ENCODE data around the gene ADAMTS19.

Gene ADAMTS19

GRCh38 chr5:129465776-129466344, 5.8 kb downstream of the ADAMTS19 start:
- no peak for DNase-seq (ENCODE audit: extremely low read depth in 1 of 2, low read depth in 1 of 2)

- DNase-seq (ENCODE audit: extremely low read depth in 1 of 2, low read depth in 1 of 2), result no peak
These were observed 14.4 kb downstream of the ADAMTS19 start for GRCh38 chr5:129474544-129474943.

GRCh38 chr5:129476751-129477150, 16.7 kb downstream of the ADAMTS19 start:
- no peak for DNase-seq (ENCODE audit: extremely low read depth in 1 of 2, low read depth in 1 of 2)

DNA sequence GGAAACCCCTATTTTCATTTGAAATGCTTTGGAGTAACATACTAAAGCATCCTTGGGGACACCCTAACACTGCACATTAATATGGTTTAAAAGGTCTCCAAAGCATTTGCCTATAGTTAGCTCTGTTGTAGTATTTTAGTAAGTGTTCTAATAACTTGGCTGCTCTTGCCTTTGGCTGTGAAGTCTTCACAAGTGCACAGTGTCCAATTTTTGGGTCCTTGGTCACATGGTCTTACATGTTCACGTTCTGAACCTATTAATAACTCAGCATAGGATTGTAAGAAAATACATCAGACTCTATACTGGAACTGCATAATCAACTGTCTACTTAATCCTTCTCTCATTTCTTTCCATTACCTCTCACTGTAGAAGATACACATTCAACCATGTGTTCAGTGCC, 17.4 kb downstream of the ADAMTS19 start:
- DNase-seq (ENCODE audit: extremely low read depth in 1 of 2, low read depth in 1 of 2), result no peak

DNA sequence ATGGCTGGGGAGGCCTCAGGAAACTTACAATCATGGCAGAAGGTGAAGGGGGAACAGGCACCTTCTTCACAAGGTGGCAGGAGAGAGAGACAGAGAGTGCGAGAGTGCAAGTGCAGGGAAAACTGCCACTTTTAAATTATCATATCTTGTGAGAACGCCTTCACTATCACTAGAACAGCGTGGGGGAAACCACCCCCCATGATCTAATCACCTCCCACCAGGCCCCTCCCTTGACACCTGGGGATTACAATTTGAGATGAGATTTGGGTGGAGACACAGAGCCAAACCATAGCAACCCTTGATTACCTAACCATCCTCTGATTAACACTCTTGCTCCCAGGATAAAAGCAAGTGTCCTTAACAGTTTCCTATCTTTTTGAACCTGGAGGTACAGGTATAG, 21.1 kb downstream of the ADAMTS19 start:
- no peak for DNase-seq (ENCODE audit: extremely low read depth in 1 of 2, low read depth in 1 of 2)

DNA sequence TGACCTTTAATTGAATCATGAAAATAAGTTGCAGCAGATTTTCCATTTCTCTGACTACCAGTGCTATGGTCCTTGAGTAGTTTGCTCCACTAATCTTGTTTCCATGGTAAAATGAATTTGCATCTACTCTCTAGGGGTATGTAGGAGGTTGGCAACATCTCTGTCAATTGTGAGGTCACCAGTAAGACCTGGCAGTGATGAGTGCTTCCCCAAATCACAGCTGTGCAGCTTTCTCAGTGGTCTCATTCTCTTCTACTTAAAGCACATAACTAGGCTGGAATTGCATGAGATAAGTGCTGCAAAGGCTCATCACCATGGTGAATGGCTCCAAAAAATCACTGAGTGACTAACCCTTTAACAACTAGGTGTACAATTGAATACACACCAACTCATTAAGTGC, 36.3 kb downstream of the ADAMTS19 start:
- no peak for DNase-seq (ENCODE audit: extremely low read depth in 1 of 2, low read depth in 1 of 2)

DNA sequence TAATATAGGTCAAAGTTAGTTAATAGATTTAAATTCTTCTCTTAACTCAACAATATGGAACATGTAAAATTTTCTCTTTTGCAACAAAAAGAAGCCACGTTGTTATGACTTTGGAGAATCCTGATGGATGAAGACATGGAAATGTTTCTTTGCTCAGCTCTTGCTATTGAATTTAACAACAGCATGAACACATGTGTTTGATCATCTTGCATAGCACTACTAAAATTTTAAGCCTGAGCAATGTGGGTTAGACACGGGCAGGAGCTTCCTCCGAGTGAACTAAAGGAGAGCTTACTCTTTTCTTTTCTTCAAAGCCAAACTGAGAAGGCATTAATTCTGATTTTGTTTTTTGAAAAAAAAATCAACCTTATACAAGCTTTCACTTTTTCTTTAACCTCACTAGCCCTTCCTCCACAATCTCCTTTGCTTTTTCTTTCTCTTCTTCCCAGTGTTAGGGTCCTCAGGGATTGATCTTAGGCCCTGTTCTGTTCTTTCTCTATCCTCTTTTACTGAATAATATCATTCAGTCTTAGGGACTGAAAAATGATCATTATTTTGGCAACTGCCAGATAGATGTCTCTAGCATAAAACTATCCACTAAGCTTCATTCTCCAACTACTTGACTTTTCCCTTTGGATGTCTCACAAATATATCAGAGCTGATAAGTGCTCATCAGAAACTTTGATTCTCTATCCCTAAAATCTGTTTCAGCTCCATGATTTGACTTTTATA, 36.9 kb downstream of the ADAMTS19 start:
- no peak for DNase-seq (ENCODE audit: extremely low read depth in 1 of 2, low read depth in 1 of 2)

DNA sequence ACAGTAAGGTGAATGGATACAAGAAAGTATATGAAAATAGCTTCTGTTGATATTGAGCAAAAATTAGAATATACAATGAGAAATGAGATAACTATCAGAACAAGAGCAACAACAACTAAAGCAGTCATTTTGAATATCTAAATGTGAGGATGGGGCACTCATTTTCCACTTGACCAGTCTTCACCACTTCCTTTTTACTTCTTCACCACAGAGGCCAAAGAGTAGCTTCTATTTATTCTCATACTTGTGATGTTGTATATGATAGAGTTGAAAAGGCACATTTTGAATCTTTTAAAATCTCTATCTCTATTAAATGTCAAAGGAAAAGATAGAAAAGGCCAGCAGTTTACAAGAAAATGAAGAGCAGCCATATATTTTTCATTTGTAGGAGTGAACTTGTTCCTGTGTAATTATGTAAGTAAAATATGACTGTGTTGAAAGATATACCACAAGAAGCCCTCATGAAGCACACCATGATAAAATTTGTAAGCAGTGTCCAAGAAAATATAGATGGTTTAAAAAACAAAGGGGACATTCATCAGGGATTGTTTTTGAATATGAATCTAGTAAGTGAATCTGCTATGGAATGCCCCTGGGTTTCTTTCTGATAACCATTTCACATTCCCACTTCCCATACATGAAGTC, 39.2 kb downstream of the ADAMTS19 start:
- no peak for DNase-seq (ENCODE audit: extremely low read depth in 1 of 2, low read depth in 1 of 2)

DNA sequence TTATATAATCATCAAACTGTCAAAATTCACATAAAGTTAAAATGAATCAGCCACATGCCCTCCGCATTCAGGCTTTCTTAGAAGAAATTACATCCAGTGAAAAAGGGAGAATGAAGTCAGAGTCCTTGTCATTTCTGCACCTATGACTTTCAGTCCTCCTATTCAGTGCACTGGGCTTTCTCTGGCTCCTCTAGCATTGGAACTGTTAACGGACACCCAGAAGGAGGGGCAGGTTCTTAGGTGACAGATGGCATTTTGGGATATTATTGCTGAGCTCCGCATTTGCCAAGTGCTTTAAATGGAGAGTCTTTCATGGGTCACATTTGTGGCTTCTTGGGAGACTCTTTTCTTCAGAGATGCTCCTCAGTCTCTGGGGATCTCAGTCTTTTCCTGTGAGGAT, 40.0 kb downstream of the ADAMTS19 start:
- DNase-seq (ENCODE audit: extremely low read depth in 1 of 2, low read depth in 1 of 2), result no peak

GRCh38 chr5:129506086-129506485, 46.0 kb downstream of the ADAMTS19 start:
- no peak for DNase-seq (ENCODE audit: extremely low read depth in 1 of 2, low read depth in 1 of 2)

DNA sequence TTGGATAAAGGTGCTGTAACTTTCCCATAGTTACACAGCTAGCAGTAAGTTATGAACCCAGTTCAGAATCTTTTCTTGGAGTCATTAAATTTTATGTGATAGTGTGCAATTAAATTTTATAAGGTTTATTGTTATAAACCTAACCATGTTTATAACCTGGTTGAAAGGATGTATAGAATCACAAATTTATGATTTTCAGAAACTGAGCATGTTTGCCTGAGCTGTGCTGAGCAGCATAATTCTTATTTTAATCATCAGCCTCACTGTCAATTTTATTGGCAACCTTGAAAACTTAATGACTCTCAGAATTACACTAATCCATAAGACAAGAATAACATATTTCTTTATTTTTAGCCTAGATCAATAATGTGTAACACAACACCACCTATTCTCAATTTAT, 46.9 kb downstream of the ADAMTS19 start:
- DNase-seq (ENCODE audit: extremely low read depth in 1 of 2, low read depth in 1 of 2), result no peak

DNA sequence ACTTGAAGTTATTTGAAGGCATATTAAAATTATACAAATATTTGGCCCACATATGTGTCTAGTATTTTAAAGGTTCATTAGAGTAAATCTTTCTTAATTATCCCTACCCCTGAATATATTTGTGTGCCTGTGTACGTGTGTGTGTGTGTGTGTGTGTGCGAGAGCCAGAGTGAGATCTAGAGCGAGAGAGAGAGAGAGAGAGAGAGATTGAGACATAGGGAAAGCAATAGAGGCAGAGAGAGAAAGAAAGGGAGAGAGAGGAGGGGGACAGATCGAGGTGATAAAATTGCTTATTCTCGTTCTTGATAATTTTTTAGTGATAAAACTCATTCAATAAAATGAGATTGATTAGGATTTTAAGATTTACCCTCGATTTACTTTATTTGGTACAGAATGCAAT, 47.4 kb downstream of the ADAMTS19 start:
- no peak for DNase-seq (ENCODE audit: extremely low read depth in 1 of 2, low read depth in 1 of 2)

GRCh38 chr5:129508606-129509005, 48.5 kb downstream of the ADAMTS19 start:
- no peak for DNase-seq (ENCODE audit: extremely low read depth in 1 of 2, low read depth in 1 of 2)

DNA sequence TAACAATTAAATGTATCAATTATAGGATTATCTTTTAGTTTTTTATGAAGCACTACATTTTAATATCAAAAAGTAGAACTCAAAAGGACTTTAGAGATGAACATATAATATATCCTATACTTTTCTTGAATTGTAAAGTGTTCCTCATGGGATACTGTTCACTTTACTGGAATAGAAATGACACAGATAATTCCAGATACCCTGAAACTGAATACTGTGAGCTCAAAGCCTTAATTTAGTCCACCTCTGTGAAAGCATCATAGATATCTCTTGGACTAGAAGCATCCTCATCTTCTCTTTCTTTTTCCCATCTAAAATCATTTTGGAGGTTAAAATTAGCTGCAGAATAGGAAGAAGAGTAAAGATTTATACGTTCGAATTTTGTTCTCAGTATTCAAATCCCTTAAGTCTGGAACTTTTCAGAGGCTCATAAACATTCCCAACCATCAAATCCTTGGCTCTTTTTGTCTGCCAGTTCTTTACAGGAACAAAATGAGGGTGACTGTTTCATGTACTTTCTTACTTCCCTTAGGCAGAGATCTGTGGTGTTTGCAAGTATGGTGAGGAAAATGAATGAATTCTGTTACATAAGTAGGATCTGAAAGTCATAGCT, 49.4 kb downstream of the ADAMTS19 start:
- DNase-seq (ENCODE audit: extremely low read depth in 1 of 2, low read depth in 1 of 2), result no peak

DNA sequence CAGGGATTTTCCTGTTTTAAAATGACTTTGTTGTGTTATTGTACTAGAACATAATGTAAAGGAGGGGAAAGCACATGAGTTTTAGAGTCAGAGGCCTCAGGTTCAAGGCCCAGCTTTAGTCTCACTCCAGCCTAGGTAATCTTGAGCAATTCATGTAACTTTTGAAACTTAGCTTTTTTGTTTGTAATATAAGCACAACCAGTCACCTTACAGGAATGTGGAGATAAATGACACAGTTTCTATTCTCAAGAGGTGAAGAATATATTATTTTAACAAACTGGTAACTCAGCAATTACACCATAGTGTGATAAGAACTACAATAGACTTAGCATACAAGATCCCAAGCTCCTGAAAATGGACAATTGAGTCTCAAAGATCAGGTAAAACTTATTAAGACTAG, 51.2 kb downstream of the ADAMTS19 start:
- DNase-seq (ENCODE audit: extremely low read depth in 1 of 2, low read depth in 1 of 2), result no peak

- no peak for DNase-seq (ENCODE audit: extremely low read depth in 1 of 2, low read depth in 1 of 2)
These were observed 81.0 kb downstream of the ADAMTS19 start for GRCh38 chr5:129541051-129541450.

- DNase-seq (ENCODE audit: extremely low read depth in 1 of 2, low read depth in 1 of 2), result no peak
These were observed 81.7 kb downstream of the ADAMTS19 start for GRCh38 chr5:129541648-129542251.

- DNase-seq (ENCODE audit: extremely low read depth in 1 of 2, low read depth in 1 of 2), result no peak
These were observed 87.0 kb downstream of the ADAMTS19 start for GRCh38 chr5:129547137-129547536.

- no peak for DNase-seq (ENCODE audit: extremely low read depth in 1 of 2, low read depth in 1 of 2)
These were observed 94.2 kb downstream of the ADAMTS19 start for GRCh38 chr5:129554134-129554904.

GRCh38 chr5:129563585-129563984, 103.5 kb downstream of the ADAMTS19 start:
- no peak for DNase-seq (ENCODE audit: extremely low read depth in 1 of 2, low read depth in 1 of 2)

- DNase-seq (ENCODE audit: extremely low read depth in 1 of 2, low read depth in 1 of 2), result no peak
These were observed 109.2 kb downstream of the ADAMTS19 start for GRCh38 chr5:129569295-129569694.
